ENCODE measurements around the gene GUCY1B1.

The GUCY1B1 gene

DNA sequence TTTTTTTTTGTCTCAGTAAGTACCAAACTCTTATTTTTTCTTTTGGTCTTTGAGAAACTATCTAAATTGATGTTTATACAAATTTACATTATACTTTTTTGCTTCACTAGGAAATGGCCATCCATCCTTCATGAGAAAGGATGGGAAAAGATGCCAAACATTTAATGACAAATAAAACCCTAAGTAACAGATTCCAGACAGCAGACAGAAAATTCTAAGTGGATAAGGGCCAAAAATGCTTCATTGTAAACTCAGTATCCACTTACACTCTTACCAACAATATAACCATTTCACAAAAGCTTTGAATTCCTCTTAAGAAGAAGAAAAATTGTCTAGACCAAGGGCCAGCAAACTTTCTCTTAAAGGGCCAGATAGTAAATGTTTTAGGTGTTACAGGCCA lies 3.5 kb downstream of the GUCY1B1 start:
- peaks cover 2% of the 10 kb centered on the region for H3K4me1 ChIP-seq (ENCODE audit: control insufficient read depth, insufficient read depth, low read length)

DNA sequence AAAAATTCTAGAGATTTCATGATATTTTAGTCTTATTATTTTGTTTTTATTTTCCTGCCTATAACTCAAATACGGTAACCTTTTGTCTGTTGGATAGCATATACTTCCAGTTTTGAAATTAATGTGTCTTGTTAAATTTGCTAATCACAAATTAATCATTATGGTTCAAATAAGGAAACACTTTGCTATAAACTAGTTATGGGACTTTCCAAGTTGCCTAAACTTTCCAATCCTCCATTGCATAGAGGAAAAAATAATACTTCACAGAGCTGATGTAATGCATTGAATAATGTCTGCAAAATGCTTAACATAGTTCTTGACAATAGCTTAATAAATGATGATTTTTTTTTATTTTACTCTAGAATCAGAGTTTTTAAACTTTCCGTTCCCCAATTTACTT lies 4.7 kb downstream of the GUCY1B1 start:
- Histone ChIP-seq H3K27ac (ENCODE audit: low read depth, low read length) (no peak overlapping the region), H3K27me3 (ENCODE audit: control insufficient read depth, insufficient read depth, low read length) (peaks cover 45% of the 10 kb centered on the region), H3K36me3 (ENCODE audit: control insufficient read depth, insufficient read depth, low read length) (no peaks in the 10 kb centered on the region), H3K9me3 (ENCODE audit: control insufficient read depth, insufficient read depth, low read depth, low read length) (no peaks in the 10 kb centered on the region), H3K4me1 (ENCODE audit: control insufficient read depth, insufficient read depth, low read length) (peaks cover 2% of the 10 kb centered on the region), H3K4me3 (ENCODE audit: low read depth, low read length) (no peak overlapping the region), H3K9ac (ENCODE audit: low read length) (no peak overlapping the region)

More for the DNA sequence above, 3.5 kb downstream of the GUCY1B1 start:
- H3K36me3 ChIP-seq (ENCODE audit: control insufficient read depth, insufficient read depth, low read length), result no peaks in the 10 kb centered on the region
- peaks cover 53% of the 10 kb centered on the region for H3K27me3 ChIP-seq (ENCODE audit: control insufficient read depth, insufficient read depth, low read length)
- no peak overlapping the region for H3K9ac ChIP-seq (ENCODE audit: low read length)
- no peak overlapping the region for H3K4me3 ChIP-seq (ENCODE audit: low read depth, low read length)
- no peak overlapping the region for H3K27ac ChIP-seq (ENCODE audit: low read depth, low read length)
- no peaks in the 10 kb centered on the region for H3K9me3 ChIP-seq (ENCODE audit: control insufficient read depth, insufficient read depth, low read depth, low read length)

DNA sequence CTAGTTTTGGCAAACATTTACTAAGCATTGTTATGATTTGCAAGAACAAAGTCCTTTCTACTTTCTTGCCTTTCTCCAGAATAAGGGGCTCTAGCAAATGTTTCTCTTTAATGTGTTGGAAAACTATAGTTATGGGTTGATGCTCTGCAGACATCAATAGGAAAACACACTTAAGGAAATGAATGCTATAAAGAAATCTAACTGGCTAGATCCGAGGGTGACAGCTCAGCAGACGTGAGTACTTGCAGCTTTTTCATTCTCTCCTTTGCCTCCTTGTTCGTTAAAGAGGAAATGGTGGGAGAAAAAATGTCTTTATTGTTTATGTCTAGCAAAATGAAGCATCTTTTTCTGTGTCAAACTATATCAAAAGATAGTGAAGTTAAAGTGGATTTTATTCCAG lies 6.3 kb downstream of the GUCY1B1 start:
- Histone ChIP-seq H3K27ac (ENCODE audit: low read depth, low read length) (no peak overlapping the region), H3K9ac (ENCODE audit: low read length) (no peak overlapping the region), H3K36me3 (ENCODE audit: control insufficient read depth, insufficient read depth, low read length) (no peaks in the 10 kb centered on the region), H3K27me3 (ENCODE audit: control insufficient read depth, insufficient read depth, low read length) (peaks cover 29% of the 10 kb centered on the region), H3K4me3 (ENCODE audit: low read depth, low read length) (no peak overlapping the region), H3K4me1 (ENCODE audit: control insufficient read depth, insufficient read depth, low read length) (peaks cover 8% of the 10 kb centered on the region), H3K9me3 (ENCODE audit: control insufficient read depth, insufficient read depth, low read depth, low read length) (no peaks in the 10 kb centered on the region)

DNA sequence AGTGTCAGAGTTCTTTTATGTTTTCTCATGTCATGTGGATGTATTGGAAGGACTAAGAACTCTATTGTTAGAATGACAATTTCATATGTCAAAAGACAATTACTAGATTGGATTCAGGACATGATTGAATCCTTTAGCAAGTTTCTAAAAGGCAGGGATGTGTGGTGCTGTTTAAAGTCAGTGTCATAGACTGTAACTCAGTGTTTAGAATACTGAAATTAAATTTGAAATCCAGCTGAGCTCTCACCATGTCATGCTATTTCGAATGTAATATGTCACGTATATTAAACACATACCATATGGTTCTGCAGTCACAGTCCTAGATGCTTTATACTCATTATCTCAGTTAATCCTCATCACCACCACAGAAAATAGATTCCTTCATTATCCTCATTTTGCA lies 7.8 kb downstream of the GUCY1B1 start:
- Histone ChIP-seq H3K9ac (ENCODE audit: low read length) (no peak overlapping the region), H3K27ac (ENCODE audit: low read depth, low read length) (no peak overlapping the region), H3K36me3 (ENCODE audit: control insufficient read depth, insufficient read depth, low read length) (no peaks in the 10 kb centered on the region), H3K9me3 (ENCODE audit: control insufficient read depth, insufficient read depth, low read depth, low read length) (no peaks in the 10 kb centered on the region), H3K4me3 (ENCODE audit: low read depth, low read length) (no peak overlapping the region), H3K4me1 (ENCODE audit: control insufficient read depth, insufficient read depth, low read length) (peaks cover 8% of the 10 kb centered on the region), H3K27me3 (ENCODE audit: control insufficient read depth, insufficient read depth, low read length) (peaks cover 16% of the 10 kb centered on the region; the same call in 1 of the 2 replicates)

DNA sequence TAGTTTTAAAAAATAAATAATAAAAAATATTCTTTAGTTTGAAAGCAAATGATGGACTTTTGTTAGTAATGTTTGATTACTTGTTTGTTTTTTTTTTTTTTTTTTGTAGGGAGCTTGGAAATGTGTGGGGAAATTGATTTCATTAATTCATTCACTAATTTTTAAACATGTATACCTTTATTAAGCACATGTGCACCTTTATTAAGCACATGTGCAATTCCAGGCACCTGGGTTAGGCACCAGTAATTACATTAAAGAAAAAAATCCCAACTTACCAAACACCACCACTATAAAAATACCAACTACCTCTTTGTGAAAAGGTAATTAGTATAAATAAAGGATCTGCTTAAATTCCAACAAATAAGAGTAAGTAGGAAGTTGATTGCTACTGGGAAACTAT lies 9.5 kb downstream of the GUCY1B1 start:
- Histone ChIP-seq H3K27ac (ENCODE audit: low read depth, low read length) (no peak overlapping the region), H3K4me3 (ENCODE audit: low read depth, low read length) (no peak overlapping the region), H3K9ac (ENCODE audit: low read length) (no peak overlapping the region), H3K27me3 (ENCODE audit: control insufficient read depth, insufficient read depth, low read length) (peaks cover 10% of the 10 kb centered on the region; the same call in 1 of the 2 replicates), H3K4me1 (ENCODE audit: control insufficient read depth, insufficient read depth, low read length) (peaks cover 5% of the 10 kb centered on the region; the same call in 1 of the 2 replicates), H3K9me3 (ENCODE audit: control insufficient read depth, insufficient read depth, low read depth, low read length) (no peaks in the 10 kb centered on the region), H3K36me3 (ENCODE audit: control insufficient read depth, insufficient read depth, low read length) (no peaks in the 10 kb centered on the region)

DNA sequence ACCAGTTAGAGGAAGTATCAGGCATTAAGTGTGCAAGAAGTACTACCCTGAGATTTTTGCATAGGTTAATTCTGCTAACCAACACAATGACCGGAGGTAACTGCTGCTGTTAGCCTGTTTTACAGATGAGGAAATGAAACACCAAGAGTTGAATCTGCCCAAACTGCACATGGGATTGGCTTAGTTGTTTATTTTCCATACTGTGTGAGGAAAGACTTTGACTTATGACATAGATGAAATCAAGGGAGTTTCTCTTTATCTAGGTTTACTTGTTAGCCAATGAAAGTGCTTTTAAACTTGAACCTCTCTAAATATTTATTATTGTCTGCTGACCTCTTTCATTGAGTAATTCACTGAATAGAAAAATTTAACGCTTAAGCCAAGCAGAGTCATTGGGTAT lies 10.3 kb downstream of the GUCY1B1 start:
- Histone ChIP-seq H3K27ac (ENCODE audit: low read depth, low read length) (no peak overlapping the region), H3K27me3 (ENCODE audit: control insufficient read depth, insufficient read depth, low read length) (peaks cover 10% of the 10 kb centered on the region; the same call in 1 of the 2 replicates), H3K36me3 (ENCODE audit: control insufficient read depth, insufficient read depth, low read length) (no peaks in the 10 kb centered on the region), H3K4me3 (ENCODE audit: low read depth, low read length) (no peak overlapping the region), H3K4me1 (ENCODE audit: control insufficient read depth, insufficient read depth, low read length) (peaks cover 5% of the 10 kb centered on the region; the same call in 1 of the 2 replicates), H3K9me3 (ENCODE audit: control insufficient read depth, insufficient read depth, low read depth, low read length) (no peaks in the 10 kb centered on the region), H3K9ac (ENCODE audit: low read length) (no peak overlapping the region)

DNA sequence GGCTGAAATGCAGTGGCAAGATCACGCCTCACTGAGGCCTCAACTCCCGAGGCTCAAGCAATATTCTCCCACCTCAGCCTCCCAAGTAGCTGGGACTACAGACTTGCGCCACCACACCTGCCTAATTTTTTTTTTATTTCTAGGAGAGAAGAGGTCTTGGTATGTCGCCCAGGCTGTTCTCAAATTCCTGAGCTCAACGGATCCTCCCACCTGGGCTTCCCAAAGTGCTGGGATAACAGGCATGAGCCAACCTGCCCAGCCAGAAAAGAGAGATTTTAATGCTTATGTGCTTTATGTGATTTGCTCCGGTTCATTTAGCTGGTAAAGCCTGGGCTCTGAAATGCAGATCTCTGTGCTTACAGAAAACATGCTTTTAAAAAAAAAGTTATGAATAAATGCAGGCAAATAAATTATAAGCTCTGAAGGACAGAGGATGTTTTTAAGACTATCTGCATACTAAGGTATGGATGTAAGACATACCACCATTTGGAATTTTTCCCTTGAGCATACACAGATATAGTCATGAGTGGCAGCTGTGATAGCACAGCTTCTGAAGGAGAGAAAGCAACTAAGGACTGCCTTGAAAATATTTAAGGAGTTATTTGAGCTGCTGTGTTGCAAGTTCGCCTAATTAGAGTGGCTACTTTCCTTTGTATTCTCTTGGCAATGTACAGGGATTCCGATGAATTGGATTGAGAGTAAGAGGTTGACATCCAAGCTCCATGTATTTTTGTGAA lies 13.8 kb downstream of the GUCY1B1 start:
- Histone ChIP-seq H3K27me3 (ENCODE audit: control insufficient read depth, insufficient read depth, low read length) (no peaks in the 10 kb centered on the region), H3K4me1 (ENCODE audit: control insufficient read depth, insufficient read depth, low read length) (peaks cover 5% of the 10 kb centered on the region; the same call in 1 of the 2 replicates), H3K36me3 (ENCODE audit: control insufficient read depth, insufficient read depth, low read length) (no peaks in the 10 kb centered on the region), H3K9ac (ENCODE audit: low read length) (no peak overlapping the region), H3K9me3 (ENCODE audit: control insufficient read depth, insufficient read depth, low read depth, low read length) (no peaks in the 10 kb centered on the region), H3K27ac (ENCODE audit: low read depth, low read length) (no peak overlapping the region), H3K4me3 (ENCODE audit: low read depth, low read length) (no peak overlapping the region)

DNA sequence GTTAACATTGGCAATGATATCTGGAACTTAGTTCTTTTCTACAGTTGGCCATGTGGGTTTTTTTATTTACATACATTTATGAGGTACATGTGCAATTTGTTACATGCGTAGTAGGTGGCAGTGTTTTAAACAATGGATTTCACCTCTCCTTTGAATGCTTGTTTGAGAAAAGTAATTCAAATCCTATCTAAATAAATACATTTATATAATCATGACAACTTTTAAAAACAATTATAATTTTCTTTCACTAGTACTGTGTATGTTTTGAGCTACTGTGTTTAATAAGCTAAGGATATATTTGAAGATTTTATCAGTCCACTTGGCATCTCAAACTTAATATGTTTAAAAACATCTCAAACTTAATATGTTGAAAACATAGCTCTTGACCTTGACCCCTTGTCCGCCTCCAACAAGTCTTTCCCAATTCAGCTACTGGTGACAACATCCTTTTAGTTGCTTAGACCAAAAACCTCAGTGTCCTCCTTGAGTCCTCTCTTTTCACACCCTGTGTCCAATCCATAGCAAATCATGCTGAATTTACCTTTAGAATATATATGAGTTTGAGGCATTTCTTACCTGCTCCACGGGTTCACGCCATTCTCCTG lies 14.5 kb downstream of the GUCY1B1 start:
- Histone ChIP-seq H3K9ac (ENCODE audit: low read length) (no peak overlapping the region), H3K4me1 (ENCODE audit: control insufficient read depth, insufficient read depth, low read length) (peaks cover 5% of the 10 kb centered on the region; the same call in 1 of the 2 replicates), H3K9me3 (ENCODE audit: control insufficient read depth, insufficient read depth, low read depth, low read length) (no peaks in the 10 kb centered on the region), H3K36me3 (ENCODE audit: control insufficient read depth, insufficient read depth, low read length) (no peaks in the 10 kb centered on the region), H3K27ac (ENCODE audit: low read depth, low read length) (no peak overlapping the region), H3K27me3 (ENCODE audit: control insufficient read depth, insufficient read depth, low read length) (no peaks in the 10 kb centered on the region), H3K4me3 (ENCODE audit: low read depth, low read length) (no peak overlapping the region)

DNA sequence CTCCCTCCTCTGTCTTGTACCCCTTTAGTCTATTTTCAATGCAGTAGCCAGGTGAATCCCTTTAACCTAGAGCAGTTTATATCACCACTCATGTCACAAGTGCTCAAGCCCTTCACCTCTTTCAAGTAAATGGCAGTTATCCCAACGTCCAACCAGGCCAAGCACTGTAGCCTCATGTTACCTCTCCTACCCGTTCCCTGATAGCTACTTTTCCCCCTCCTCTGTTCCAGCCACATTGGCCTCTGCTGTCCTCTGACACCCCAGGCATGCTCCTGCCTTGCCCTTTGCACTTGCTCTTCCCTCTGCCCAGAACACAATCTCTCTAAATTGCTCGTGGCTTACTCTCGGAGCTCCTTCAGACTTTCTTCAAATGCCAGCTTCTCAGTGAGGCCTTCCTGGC lies 15.2 kb downstream of the GUCY1B1 start:
- Histone ChIP-seq H3K27ac (ENCODE audit: low read depth, low read length) (no peak overlapping the region), H3K4me1 (ENCODE audit: control insufficient read depth, insufficient read depth, low read length) (peaks cover 3% of the 10 kb centered on the region; the same call in 1 of the 2 replicates), H3K36me3 (ENCODE audit: control insufficient read depth, insufficient read depth, low read length) (no peaks in the 10 kb centered on the region), H3K9me3 (ENCODE audit: control insufficient read depth, insufficient read depth, low read depth, low read length) (no peaks in the 10 kb centered on the region), H3K9ac (ENCODE audit: low read length) (no peak overlapping the region), H3K4me3 (ENCODE audit: low read depth, low read length) (no peak overlapping the region), H3K27me3 (ENCODE audit: control insufficient read depth, insufficient read depth, low read length) (no peaks in the 10 kb centered on the region)

DNA sequence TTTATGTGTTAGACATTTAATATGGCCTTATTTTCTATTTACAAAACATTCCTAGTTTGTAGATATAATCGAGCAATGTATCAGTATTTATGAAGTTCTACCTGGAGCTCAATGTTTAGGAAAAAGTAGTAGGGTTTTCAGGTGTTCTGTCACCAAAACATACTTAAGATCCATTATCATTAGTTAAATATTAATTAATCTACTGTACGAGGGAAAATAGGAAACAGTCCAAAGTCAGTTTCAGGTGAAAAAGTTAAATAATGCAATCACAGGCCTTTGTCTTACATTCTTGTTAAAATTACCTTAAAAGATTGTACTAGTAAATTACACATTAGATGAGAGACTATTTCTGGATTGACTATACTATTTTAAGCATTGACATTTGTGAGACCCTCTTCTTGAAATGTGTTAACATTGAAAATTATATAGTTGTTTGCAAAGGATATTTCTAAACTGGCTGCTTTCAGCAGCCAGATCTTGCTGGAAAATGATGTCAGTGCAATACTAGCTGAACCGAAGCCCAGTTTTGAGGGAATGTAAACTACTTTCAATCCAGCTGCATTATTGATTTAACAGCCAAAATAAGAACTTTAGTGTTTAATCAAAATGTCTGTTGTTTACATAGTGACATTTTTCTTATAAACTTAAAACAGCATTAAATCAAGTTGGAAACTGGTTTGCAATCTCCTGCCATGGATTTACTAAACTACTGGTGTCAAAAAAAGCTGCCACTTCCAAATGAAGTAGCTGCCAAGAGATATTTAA lies 19.3 kb downstream of the GUCY1B1 start:
- H3K27me3 ChIP-seq (ENCODE audit: control insufficient read depth, insufficient read depth, low read length), result no peaks in the 10 kb centered on the region
- no peaks in the 10 kb centered on the region for H3K9me3 ChIP-seq (ENCODE audit: control insufficient read depth, insufficient read depth, low read depth, low read length)
- H3K4me3 ChIP-seq (ENCODE audit: low read depth, low read length), result no peak overlapping the region
- no peak overlapping the region for H3K27ac ChIP-seq (ENCODE audit: low read depth, low read length)
- H3K4me1 ChIP-seq (ENCODE audit: control insufficient read depth, insufficient read depth, low read length), result no peaks in the 10 kb centered on the region
- H3K36me3 ChIP-seq (ENCODE audit: control insufficient read depth, insufficient read depth, low read length), result no peaks in the 10 kb centered on the region
- no peak overlapping the region for H3K9ac ChIP-seq (ENCODE audit: low read length)

DNA sequence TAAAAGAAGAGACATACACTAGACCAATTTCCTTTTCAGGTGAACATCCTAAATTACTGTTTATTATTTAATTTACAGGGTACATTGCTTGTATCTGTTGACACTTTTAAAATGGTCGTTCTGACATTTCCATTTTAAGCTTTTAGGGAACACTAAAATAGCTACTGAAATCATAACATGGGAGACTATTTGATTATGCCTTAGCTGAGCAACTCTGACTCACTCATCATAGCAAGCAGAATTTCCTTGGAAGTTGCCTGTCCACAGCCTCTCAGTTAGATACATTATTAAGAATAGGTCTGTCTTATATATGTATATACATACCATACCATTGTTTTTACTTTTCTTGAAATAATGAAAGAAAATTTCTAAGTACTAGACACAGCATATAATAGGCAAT lies 22.0 kb downstream of the GUCY1B1 start:
- Histone ChIP-seq H3K9ac (ENCODE audit: low read length) (no peak overlapping the region), H3K4me1 (ENCODE audit: control insufficient read depth, insufficient read depth, low read length) (no peaks in the 10 kb centered on the region), H3K4me3 (ENCODE audit: low read depth, low read length) (no peak overlapping the region), H3K9me3 (ENCODE audit: control insufficient read depth, insufficient read depth, low read depth, low read length) (no peaks in the 10 kb centered on the region), H3K27me3 (ENCODE audit: control insufficient read depth, insufficient read depth, low read length) (no peaks in the 10 kb centered on the region), H3K36me3 (ENCODE audit: control insufficient read depth, insufficient read depth, low read length) (no peaks in the 10 kb centered on the region), H3K27ac (ENCODE audit: low read depth, low read length) (no peak overlapping the region)

Measured in HUES6 (cell line).